Keratinocyte (primary cell): ENCODE measurements around the gene DOCK1. TPM values are rescaled to one million over a fixed set of nuclear protein-coding genes. Genes with fewer than 3 reads are reported as not detected.

ENCODE experiments used
- DNase-seq: peaks from one replicate; pipeline ENCODE4 v3.0.0-alpha.2; 2011; ENCODE audit warnings: low read depth, missing footprints, low spot score
- FAIRE-seq: peaks from 2 replicates; lab custom pipeline; 2011; peaks lifted over from hg19 to GRCh38; lab: Jason Lieb, UNC
- H2AFZ ChIP-seq: 2 replicates; pipeline ENCODE4 v1.6.0; 2012; ENCODE audit warnings: low read length, control low read depth, inconsistent platforms; ENCODE audit not compliant: control insufficient read depth
- H3K27ac ChIP-seq: 2 replicates; pipeline ENCODE4 v1.5.1; 2011; ENCODE audit warnings: low read length; ENCODE audit not compliant: control insufficient read depth, insufficient read depth
- H3K27me3 ChIP-seq: 3 replicates; pipeline ENCODE4 v1.6.0; 2011; ENCODE audit warnings: low read length; ENCODE audit not compliant: control insufficient read depth, insufficient read depth; ENCODE audit errors: extremely low read depth
- H3K36me3 ChIP-seq, 2 experiments: 2 replicates in 1 of 2; 3 replicates in 1 of 2; pipeline ENCODE4 v1.5.1; 2011; ENCODE audit warnings: low read length in 2 of 2, mild to moderate bottlenecking in 1 of 2; ENCODE audit not compliant: control insufficient read depth in 2 of 2, insufficient read depth in 2 of 2; ENCODE audit errors: extremely low read depth in 1 of 2
- H3K4me1 ChIP-seq: 3 replicates; pipeline ENCODE4 v1.5.1; 2011; ENCODE audit warnings: low read length; ENCODE audit not compliant: control insufficient read depth, insufficient read depth; ENCODE audit errors: extremely low read depth
- H3K4me2 ChIP-seq: 3 replicates; pipeline ENCODE4 v1.6.0; 2011; ENCODE audit warnings: low read depth, low read length; ENCODE audit not compliant: control insufficient read depth, insufficient read depth; ENCODE audit errors: extremely low read depth
- H3K4me3 ChIP-seq, 3 experiments: fragments of 200-600 bp in 1 of 3; sonication (generic) in 1 of 3; 2 replicates in 2 of 3; 3 replicates in 1 of 3; pipeline ENCODE4 v1.5.1; 2011 to 2016; ENCODE audit warnings: low read length in 3 of 3, mild to moderate bottlenecking in 3 of 3, control low read depth in 2 of 3, inconsistent platforms in 1 of 3, low read depth in 1 of 3, mixed read lengths in 1 of 3, mixed run types in 1 of 3, moderate library complexity in 1 of 3; ENCODE audit not compliant: control insufficient read depth in 2 of 3, insufficient read depth in 2 of 3; ENCODE audit errors: extremely low read depth in 1 of 3
- H3K79me2 ChIP-seq: 2 replicates; pipeline ENCODE4 v1.6.0; 2012; ENCODE audit warnings: low read length; ENCODE audit not compliant: control insufficient read depth, insufficient read depth
- H3K9ac ChIP-seq: 3 replicates; pipeline ENCODE4 v1.6.0; 2011; ENCODE audit warnings: low read length; ENCODE audit not compliant: control insufficient read depth, insufficient read depth; ENCODE audit errors: extremely low read depth
- H3K9me1 ChIP-seq: 3 replicates; pipeline ENCODE4 v1.6.0; 2011; ENCODE audit warnings: low read length; ENCODE audit not compliant: control insufficient read depth, insufficient read depth; ENCODE audit errors: extremely low read depth
- H3K9me3 ChIP-seq: 2 replicates; pipeline ENCODE4 v1.5.1; 2012; ENCODE audit warnings: low read depth, low read length; ENCODE audit not compliant: control insufficient read depth
- H4K20me1 ChIP-seq: 3 replicates; pipeline ENCODE4 v1.6.0; 2011; ENCODE audit warnings: low read length; ENCODE audit not compliant: control insufficient read depth, insufficient read depth; ENCODE audit errors: extremely low read depth
- EZH2 ChIP-seq: IDR thresholded peaks from one replicate; pipeline ENCODE4 v1.6.1; 2012; ENCODE audit warnings: inconsistent platforms, mild to moderate bottlenecking, low read length, moderate library complexity
- dilution Hi-C: fragments of 300-500 bp; cut with MboI; formaldehyde crosslinking; loops from one replicate; pipeline ENCODE4 v1.7.0; 2020; ENCODE audit warnings: low sequenced_read_pairs; ENCODE audit not compliant: extremely low pct_ligation_motif_present
- polyA plus RNA-seq, 5 experiments: library from polyadenylated mRNA; depleted of rRNA in 3 of 5; stranded (reverse) in 3 of 5; stranded (forward) in 1 of 5; unstranded in 1 of 5; fragments of >200 nt; gene quantifications; 1 replicate in 1 of 5; 2 replicates in 3 of 5; 3 replicates in 1 of 5; pipeline versions ENCODE4 v1.2.1 to v1.2.3, GENCODE V29; 2011 to 2012; ENCODE audit warnings: missing spikeins in 2 of 5, low read depth in 1 of 5, low replicate concordance in 1 of 5
- TF ChIP-seq, protein P1 (sequence below), 3 experiments: IDR thresholded peaks in 1 of 3; conservative IDR thresholded peaks in 1 of 3; optimal IDR thresholded peaks in 1 of 3; 2 replicates in 2 of 3; 3 replicates in 1 of 3; pipeline versions ENCODE3 to v1.5.1; 2011; ENCODE audit warnings: low read length in 3 of 3, mild to moderate bottlenecking in 3 of 3, moderate library complexity in 2 of 3, control low read depth in 1 of 3, inconsistent platforms in 1 of 3; ENCODE audit not compliant: insufficient read depth in 2 of 3; ENCODE audit errors: extremely low read depth in 1 of 3

The DOCK1 gene
- polyA plus RNA-seq, 1 donor (not counting 4 experiments of a cell fraction or from before 2014, with no cell fraction given) = 15.7 TPM

DNA sequence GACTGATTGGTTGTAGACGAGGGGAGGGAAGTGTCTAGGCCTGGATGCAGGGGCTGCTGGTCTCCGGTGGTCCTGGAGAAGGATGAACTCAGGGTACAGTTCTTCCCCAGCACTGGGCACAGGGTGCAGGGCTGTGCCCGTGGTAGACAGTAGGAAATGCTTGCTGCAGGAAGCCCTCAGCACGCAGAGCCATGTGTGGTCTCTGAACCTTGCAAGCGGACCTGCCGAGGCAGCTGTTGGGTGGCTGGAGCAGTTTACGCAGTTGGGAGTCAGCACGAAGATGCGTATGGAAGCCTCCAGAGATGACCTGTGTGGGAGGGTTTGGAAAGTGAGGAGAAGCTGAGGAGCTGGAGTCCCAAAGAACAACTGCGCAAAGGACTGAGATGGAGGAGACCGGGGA lies 39.0 kb downstream of the DOCK1 start:
- no peaks in the 10 kb centered on the region for H3K9me1 ChIP-seq
- H4K20me1 ChIP-seq = peaks cover 4% of the 10 kb centered on the region
- dilution Hi-C loops = no loop called here
- peaks cover 6% of the 10 kb centered on the region for H3K9me3 ChIP-seq
- no peak for TF ChIP-seq EZH2
- TF ChIP-seq, protein P1, sequence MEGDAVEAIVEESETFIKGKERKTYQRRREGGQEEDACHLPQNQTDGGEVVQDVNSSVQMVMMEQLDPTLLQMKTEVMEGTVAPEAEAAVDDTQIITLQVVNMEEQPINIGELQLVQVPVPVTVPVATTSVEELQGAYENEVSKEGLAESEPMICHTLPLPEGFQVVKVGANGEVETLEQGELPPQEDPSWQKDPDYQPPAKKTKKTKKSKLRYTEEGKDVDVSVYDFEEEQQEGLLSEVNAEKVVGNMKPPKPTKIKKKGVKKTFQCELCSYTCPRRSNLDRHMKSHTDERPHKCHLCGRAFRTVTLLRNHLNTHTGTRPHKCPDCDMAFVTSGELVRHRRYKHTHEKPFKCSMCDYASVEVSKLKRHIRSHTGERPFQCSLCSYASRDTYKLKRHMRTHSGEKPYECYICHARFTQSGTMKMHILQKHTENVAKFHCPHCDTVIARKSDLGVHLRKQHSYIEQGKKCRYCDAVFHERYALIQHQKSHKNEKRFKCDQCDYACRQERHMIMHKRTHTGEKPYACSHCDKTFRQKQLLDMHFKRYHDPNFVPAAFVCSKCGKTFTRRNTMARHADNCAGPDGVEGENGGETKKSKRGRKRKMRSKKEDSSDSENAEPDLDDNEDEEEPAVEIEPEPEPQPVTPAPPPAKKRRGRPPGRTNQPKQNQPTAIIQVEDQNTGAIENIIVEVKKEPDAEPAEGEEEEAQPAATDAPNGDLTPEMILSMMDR (optimal IDR thresholded peaks at IDR 0.05 in 1 of 3, IDR thresholded peaks at IDR 0.05 in 1 of 3, conservative IDR thresholded peaks at IDR 0.05 in 1 of 3; ENCODE audit: extremely low read depth in 1 of 3, insufficient read depth in 2 of 3, low read length in 3 of 3) = no peak
- no peak overlapping the region for H3K4me2 ChIP-seq
- no peak for FAIRE-seq
- DNase-seq = no peak
- no peak overlapping the region for H2AFZ ChIP-seq
- no peak overlapping the region for H3K27ac ChIP-seq
- peaks cover 0 to 6% of the 10 kb centered on the region in 2 experiments for H3K36me3 ChIP-seq
- H3K27me3 ChIP-seq = no peaks in the 10 kb centered on the region
- peaks cover 87% of the 10 kb centered on the region for H3K79me2 ChIP-seq
- no peak overlapping the region for H3K4me3 ChIP-seq
- H3K4me1 ChIP-seq = no peaks in the 10 kb centered on the region
- no peak overlapping the region for H3K9ac ChIP-seq

DNA sequence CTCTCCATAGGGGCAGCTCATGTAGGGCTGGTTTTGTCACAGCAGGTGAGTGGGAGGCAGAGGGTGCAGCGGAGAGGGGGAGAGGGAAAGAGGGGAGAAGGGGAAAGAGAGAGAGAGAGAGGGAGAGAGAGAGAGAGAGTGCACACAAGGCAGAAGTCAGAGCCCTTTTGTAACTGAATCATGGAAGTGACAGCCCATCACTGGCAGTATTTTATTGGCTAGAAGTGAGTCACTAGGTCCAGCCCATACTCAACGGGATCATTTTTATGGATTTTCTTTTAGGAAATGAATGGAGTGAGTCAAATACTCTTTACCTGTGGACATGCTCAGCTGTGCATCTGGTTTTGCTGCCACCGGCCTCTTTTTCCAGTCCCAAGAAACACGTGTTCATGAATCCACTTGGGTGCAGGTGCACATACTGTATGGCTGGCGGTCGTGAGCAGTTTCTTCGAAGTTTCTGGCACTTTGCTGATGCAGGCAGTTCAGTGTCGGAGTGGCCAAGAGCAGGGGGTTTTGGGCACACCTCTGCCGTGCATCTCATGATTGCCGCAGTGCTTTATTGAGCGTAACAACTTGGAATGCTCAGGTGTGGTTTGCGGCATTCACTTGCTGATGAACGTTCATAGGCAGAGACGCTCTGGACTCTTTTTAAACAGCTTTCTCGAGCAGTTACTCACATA lies 40.3 kb downstream of the DOCK1 start:
- H3K9me3 ChIP-seq = peaks cover 6% of the 10 kb centered on the region
- H3K27ac ChIP-seq = no peak overlapping the region
- H3K9me1 ChIP-seq = no peaks in the 10 kb centered on the region
- peaks cover 4% of the 10 kb centered on the region for H4K20me1 ChIP-seq
- peaks cover 88% of the 10 kb centered on the region for H3K79me2 ChIP-seq
- H2AFZ ChIP-seq = no peak overlapping the region
- DNase-seq = no peak
- no peaks in the 10 kb centered on the region for H3K4me1 ChIP-seq
- TF ChIP-seq, protein P1 (optimal IDR thresholded peaks at IDR 0.05 in 1 of 3, IDR thresholded peaks at IDR 0.05 in 1 of 3, conservative IDR thresholded peaks at IDR 0.05 in 1 of 3; ENCODE audit: extremely low read depth in 1 of 3, insufficient read depth in 2 of 3, low read length in 3 of 3) = no peak
- TF ChIP-seq EZH2 = no peak
- H3K27me3 ChIP-seq = no peaks in the 10 kb centered on the region
- peaks cover 0 to 6% of the 10 kb centered on the region in 2 experiments for H3K36me3 ChIP-seq
- no peak for FAIRE-seq
- dilution Hi-C loops = no loop called here
- no peak overlapping the region for H3K4me3 ChIP-seq
- H3K9ac ChIP-seq = no peak overlapping the region
- no peak overlapping the region for H3K4me2 ChIP-seq
